SKM-1 treated with dmso at 0.1 percent for 144 hours (cell line): ENCODE data around the gene JUNB.
"Not testable (repeated sequence)": the region's sequence is repeated elsewhere in the genome, so short reads cannot be mapped to it uniquely, and the experiment has no call there.

Source experiments
- DNase-seq: peaks from one replicate; lab custom pipeline; 2025; ENCODE audit not compliant: unreplicated experiment; lab: John Stamatoyannopoulos, UW

Gene JUNB

GRCh38 chr19:12788682-12789097 is 2.6 kb upstream of the JUNB start:
- DNase-seq = no peak

GRCh38 chr19:12789098-12789903 is 2.0 kb upstream of the JUNB start:
- no peak for DNase-seq

- peak; percentile 97 for DNase-seq
Observed at GRCh38 chr19:12789904-12790619, 1.2 kb upstream of the JUNB start.

GRCh38 chr19:12790628-12791344 is 500 bp upstream of the JUNB start:
- DNase-seq = no peak

GRCh38 chr19:12792051-12792852 is 966 bp downstream of the JUNB start:
- peak; percentile 53 for DNase-seq

GRCh38 chr19:12792853-12793289 is 1.6 kb downstream of the JUNB start:
- DNase-seq = no peak

- DNase-seq = peak; percentile 69
Observed at GRCh38 chr19:12793290-12794195, 2.3 kb downstream of the JUNB start.

GRCh38 chr19:12794196-12794941 is 3.1 kb downstream of the JUNB start:
- no peak for DNase-seq

GRCh38 chr19:12794971-12795381 is 3.7 kb downstream of the JUNB start:
- DNase-seq = no peak

GRCh38 chr19:12796146-12797071 is 5.1 kb downstream of the JUNB start:
- peak; percentile 74 for DNase-seq

GRCh38 chr19:12797141-12797587 is 5.9 kb downstream of the JUNB start:
- no peak for DNase-seq

GRCh38 chr19:12797607-12798006 is 6.3 kb downstream of the JUNB start:
- not testable (repeated sequence) for DNase-seq

- DNase-seq = no peak
Observed at GRCh38 chr19:12799742-12800465, 8.6 kb downstream of the JUNB start.

GRCh38 chr19:12800466-12800770 is 9.1 kb downstream of the JUNB start:
- DNase-seq = no peak

GRCh38 chr19:12800923-12801465 is 9.7 kb downstream of the JUNB start:
- DNase-seq = no peak

- peak; percentile 69 for DNase-seq
Observed at GRCh38 chr19:12801466-12802266, 10.4 kb downstream of the JUNB start, which contains the start of the genes PRDX2 and THSD8. TSS of gene PRDX2 (minus strand) at chr19:12801800. CDS start at chr19:12801261, 539 bp downstream. TSS of gene THSD8 (plus strand) at chr19:12802069. CDS start at chr19:12802072, 3 bp downstream.
